Measurements from ENCODE around the gene ZBTB7B.

Gene ZBTB7B

DNA sequence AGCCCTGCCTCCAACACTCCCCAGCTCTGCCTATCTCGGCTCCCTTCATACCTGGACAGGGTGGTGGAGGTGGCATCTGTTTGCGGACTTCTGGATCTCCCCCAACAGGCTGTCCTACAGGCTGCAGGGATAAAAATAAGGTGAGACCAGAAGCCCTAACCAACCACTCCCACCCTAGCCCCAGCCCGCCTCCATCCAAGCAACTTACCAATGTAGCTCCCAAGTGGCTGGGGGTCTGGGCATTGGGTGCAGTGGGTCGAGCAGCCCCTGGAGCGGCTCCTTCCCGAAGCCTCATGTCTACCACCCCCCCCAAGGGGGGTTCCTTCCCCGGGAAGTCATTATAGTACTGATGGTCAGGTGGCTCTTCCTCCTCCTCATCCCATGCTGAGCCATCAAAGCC lies 36.5 kb upstream of the ZBTB7B start:
- ChIA-PET POLR2A (ENCODE audit: low non-redundant PET) (no interaction called here), CTCF (no interaction called here)
- peak overlapping the region; percentile 100 for H3K27ac ChIP-seq
- no peak for DNase-seq (ENCODE audit: low spot score)
- TF ChIP-seq, protein P1, sequence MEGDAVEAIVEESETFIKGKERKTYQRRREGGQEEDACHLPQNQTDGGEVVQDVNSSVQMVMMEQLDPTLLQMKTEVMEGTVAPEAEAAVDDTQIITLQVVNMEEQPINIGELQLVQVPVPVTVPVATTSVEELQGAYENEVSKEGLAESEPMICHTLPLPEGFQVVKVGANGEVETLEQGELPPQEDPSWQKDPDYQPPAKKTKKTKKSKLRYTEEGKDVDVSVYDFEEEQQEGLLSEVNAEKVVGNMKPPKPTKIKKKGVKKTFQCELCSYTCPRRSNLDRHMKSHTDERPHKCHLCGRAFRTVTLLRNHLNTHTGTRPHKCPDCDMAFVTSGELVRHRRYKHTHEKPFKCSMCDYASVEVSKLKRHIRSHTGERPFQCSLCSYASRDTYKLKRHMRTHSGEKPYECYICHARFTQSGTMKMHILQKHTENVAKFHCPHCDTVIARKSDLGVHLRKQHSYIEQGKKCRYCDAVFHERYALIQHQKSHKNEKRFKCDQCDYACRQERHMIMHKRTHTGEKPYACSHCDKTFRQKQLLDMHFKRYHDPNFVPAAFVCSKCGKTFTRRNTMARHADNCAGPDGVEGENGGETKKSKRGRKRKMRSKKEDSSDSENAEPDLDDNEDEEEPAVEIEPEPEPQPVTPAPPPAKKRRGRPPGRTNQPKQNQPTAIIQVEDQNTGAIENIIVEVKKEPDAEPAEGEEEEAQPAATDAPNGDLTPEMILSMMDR (conservative IDR thresholded peaks at IDR 0.05; ENCODE audit: low read depth) = no peak

DNA sequence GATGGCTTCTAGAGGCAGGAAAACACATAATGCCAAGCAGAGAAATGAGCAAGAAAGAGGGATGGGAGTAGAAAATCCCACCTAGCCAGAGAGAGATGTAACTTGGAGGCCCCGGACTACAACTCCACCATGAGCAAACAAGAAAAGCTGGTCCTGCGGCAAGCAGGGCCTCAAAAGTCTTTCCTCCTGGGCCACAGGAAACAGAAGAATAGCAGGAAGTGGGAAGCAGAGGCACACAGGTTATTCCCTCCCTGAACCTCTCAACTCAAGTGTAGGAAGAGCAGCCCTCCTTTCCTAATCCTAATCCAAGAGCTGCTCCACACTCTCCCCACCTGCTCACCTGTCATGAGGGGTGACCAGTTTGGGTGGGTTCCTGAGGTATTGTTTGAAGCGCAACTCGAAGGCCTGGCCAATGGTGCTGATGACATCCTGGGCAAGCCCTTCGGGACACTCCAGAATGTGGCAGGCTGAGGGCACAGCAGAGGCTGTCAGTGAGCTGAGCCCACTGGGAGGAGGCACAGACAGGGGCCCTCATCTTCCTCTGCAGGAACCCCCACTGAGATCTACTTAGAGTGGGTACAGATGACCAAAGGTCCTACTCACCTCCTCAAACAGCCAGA lies 35.2 kb upstream of the ZBTB7B start:
- ChIA-PET CTCF (no interaction called here), POLR2A (ENCODE audit: low non-redundant PET) (no interaction called here)
- TF ChIP-seq, protein P1 (conservative IDR thresholded peaks at IDR 0.05; ENCODE audit: low read depth) = no peak
- no peak for DNase-seq (ENCODE audit: low spot score)
- H3K27ac ChIP-seq = peak overlapping the region; percentile 100

DNA sequence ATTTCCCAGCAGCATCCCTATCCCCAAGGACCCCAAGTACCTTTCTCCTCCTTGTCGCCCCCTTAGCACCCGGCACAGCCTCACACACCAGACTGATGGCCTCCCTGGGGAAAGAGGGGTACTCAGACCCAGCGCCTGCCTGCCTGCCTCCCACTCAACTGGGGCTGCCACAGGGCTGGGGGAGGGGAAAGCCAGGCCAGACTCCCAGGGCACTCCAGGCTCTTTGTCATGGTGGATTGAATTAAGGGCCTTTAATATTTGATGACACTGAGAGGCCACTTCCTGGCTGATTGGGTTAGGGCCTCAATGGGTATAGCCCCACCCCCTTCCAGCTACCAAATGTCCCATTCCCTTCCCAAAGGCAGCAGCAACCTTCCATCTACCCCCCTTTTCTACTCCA lies 33.9 kb upstream of the ZBTB7B start:
- peak overlapping the region; percentile 100 for H3K27ac ChIP-seq
- DNase-seq (ENCODE audit: low spot score) = no peak
- ChIA-PET CTCF (interaction anchor here (1.9 kb wide), 1 partner anchor 49 kb away, joined by 11 read pairs; no protein-coding TSS in a partner anchor), POLR2A (ENCODE audit: low non-redundant PET) (interaction anchor here (0.6 kb wide), 1 partner anchor 13 kb away, joined by 3 read pairs; no protein-coding TSS in a partner anchor)
- TF ChIP-seq, protein P1 (conservative IDR thresholded peaks at IDR 0.05; ENCODE audit: low read depth) = no peak

DNA sequence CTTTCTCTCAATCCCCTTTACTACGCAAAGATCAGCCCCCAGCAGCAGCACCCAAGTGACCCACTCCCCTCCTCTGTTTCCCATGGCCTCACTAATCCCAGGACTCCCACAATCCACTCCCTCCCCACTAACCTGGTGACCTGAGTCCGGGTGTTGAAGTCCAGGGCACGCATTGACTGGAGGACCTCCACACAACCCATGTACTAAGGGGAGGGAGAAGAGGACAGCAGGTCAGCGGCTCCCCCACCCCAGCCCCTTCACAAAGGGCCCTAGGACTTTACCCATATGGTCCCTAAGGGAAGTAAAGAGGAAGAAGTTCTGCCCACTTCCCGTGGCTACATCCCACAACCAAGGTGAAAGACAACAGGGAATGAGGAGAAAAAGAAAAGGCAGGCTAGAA lies 33.4 kb upstream of the ZBTB7B start:
- no peak for DNase-seq (ENCODE audit: low spot score)
- POLR2A ChIA-PET (ENCODE audit: low non-redundant PET) = interaction anchor here (0.6 to 3.9 kb wide), 2 partner anchors 8 to 13 kb away, joined by 3 to 24 read pairs; partner anchors contain the start of gene PYGO2
- peak overlapping the region; percentile 100 for H3K27ac ChIP-seq
- TF ChIP-seq, protein P1 (conservative IDR thresholded peaks at IDR 0.05; ENCODE audit: low read depth) = no peak
- CTCF ChIA-PET = interaction anchor here (0.6 to 1.9 kb wide), 2 partner anchors 49 to 159 kb away, joined by 3 to 11 read pairs; no protein-coding TSS in a partner anchor

DNA sequence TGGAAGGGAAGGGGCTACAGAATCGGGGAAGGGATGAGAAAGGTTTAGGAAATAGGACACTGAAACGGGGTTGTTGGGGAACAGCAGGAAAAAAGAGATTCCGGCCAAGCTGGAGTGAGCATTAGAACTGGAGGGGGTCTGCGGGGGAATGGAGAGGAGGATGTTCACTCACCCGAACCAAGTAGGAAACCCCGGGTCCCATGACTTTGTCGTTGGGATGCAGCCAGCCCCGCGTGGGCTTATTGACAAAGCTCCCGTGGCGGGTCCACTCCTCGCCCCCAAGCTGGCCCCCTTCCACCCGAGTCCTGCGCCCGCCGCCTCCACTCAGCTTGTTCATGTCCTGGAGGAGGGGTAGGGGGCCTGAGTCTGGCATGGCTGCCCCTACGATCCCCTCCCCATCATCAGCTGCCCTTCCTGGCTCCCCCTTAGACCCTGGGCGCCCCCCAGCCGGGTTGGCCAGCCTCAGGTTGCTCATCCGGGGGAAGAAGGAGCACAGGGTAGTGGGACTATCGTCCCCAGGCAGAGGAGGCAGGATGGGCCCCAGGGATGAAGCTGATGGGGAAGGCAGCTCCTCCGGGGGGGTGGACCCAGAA lies 32.6 kb upstream of the ZBTB7B start:
- TF ChIP-seq, protein P1 (conservative IDR thresholded peaks at IDR 0.05; ENCODE audit: low read depth) = no peak
- no peak for DNase-seq (ENCODE audit: low spot score)
- POLR2A ChIA-PET (ENCODE audit: low non-redundant PET) = interaction anchor here (0.6 to 3.9 kb wide), 3 partner anchors 9 to 16 kb away, joined by 3 to 24 read pairs (median 5); partner anchors contain the start of genes FLAD1 and PYGO2
- CTCF ChIA-PET = interaction anchor here (0.5 to 1.9 kb wide), 6 partner anchors 16 to 158 kb away, joined by 3 to 11 read pairs (median 4); no protein-coding TSS in a partner anchor
- H3K27ac ChIP-seq = peak overlapping the region; percentile 100

DNA sequence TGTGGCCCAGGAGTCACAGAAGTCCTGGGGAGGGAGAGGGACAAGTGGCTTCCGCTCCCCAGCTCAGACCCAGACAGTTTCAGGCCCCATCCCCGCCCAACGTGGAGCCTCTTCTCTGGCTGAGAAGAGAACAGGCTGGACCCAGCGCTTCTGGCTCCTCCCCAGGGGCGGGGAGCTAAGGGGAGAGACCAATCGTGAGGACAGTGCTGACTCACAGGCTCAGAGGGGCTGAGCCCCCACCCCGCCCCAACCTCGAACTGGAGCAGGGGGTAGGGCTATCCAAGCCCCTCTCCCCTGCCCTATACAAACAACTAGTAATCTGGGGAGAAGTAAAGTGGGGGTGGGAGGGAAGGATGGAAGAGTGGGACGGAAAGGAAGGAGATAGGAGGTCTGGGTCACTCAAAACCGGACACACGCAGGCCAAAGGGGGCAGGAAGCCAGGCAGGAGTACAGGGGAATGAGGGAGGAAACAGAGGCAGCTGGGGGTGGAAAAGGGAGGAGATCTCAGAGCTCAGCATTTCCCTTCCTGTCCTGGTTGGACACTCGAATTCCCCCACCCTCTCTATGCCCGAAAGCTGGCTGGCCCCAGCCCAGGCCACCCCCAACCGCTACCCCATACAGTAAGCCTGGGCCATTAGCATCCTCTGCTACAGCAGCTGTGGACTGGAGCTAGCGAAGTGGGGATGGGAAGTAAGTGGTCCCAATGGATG lies 31.8 kb upstream of the ZBTB7B start, which contains the start of gene SHC1:
Gene SHC1 (minus strand): TSS at position 117 of the 710 bp plus-strand sequence. CDS start 221 bp downstream, outside the sequence.
- TF ChIP-seq, protein P1 (conservative IDR thresholded peaks at IDR 0.05; ENCODE audit: low read depth) = no peak
- peak; percentile 96 for DNase-seq (ENCODE audit: low spot score)
- peak within 1 kb of the TSS; percentile 100 for H3K27ac ChIP-seq
- CTCF ChIA-PET = interaction anchor here (0.5 to 1.5 kb wide), 5 partner anchors 16 to 121 kb away, joined by 3 to 6 read pairs (median 4); no protein-coding TSS in a partner anchor
- POLR2A ChIA-PET (ENCODE audit: low non-redundant PET) = interaction anchor here (0.5 to 3.9 kb wide), 8 partner anchors 9 to 635 kb away, joined by 3 to 24 read pairs (median 4); partner anchors contain the start of genes FLAD1, PBXIP1 and PYGO2
